Uterus (tissue), 2 donors: ENCODE data around the gene CDK11A.

Experiments used
- CTCF ChIP-seq, 4 experiments: fragments of 200-600 bp in 2 of 4; fragments of 450-650 bp in 2 of 4; sonication (generic) in 2 of 4; IDR thresholded peaks; one replicate each; pipeline ENCODE4 v1.5.1; 2016 to 2019; ENCODE audit warnings: antibody characterized with exemption in 4 of 4, mild to moderate bottlenecking in 2 of 4, moderate library complexity in 1 of 4
- POLR2A ChIP-seq, 2 donors: fragments of 450-650 bp; IDR thresholded peaks; one replicate each; pipeline ENCODE4 v1.6.1; 2016; ENCODE audit warnings: antibody characterized with exemption in 2 of 2, mild to moderate bottlenecking in 1 of 2, moderate library complexity in 1 of 2

- no peak for TF ChIP-seq CTCF (IDR thresholded peaks at IDR 0.05)
- TF ChIP-seq POLR2A (IDR thresholded peaks at IDR 0.05): no peak
Observed at GRCh38 chr1:1754051-1754815, 30.1 kb upstream of the CDK11A start.
